Endodermal cell (in vitro differentiated cells): ENCODE results near the gene CPSF6. TPM values are rescaled to one million over a fixed set of nuclear protein-coding genes. Genes with fewer than 3 reads are reported as not detected.
A peak's percentile ranks its signal among the peaks of the same experiment; 100 is the strongest.

Experiments used
- DNase-seq: peaks from one replicate; pipeline ENCODE4 v3.0.0-alpha.2; 2017
- H3K27ac ChIP-seq: 2 replicates; pipeline ENCODE4 v1.5.1; 2013; ENCODE audit warnings: mild to moderate bottlenecking, low read depth, low read length, moderate library complexity
- H3K27me3 ChIP-seq: 2 replicates; pipeline ENCODE4 v1.6.1; 2013; ENCODE audit warnings: mild to moderate bottlenecking, low read length, moderate library complexity; ENCODE audit not compliant: insufficient read depth, control insufficient read depth, poor library complexity, severe bottlenecking
- H3K36me3 ChIP-seq: 2 replicates; pipeline ENCODE4 v1.7.0; 2013; ENCODE audit warnings: mild to moderate bottlenecking, low read length, moderate library complexity; ENCODE audit not compliant: control insufficient read depth, insufficient read depth
- H3K4me1 ChIP-seq: one replicate; pipeline ENCODE4 v1.7.0; 2013; ENCODE audit warnings: low read length; ENCODE audit not compliant: control insufficient read depth, insufficient read depth
- H3K4me3 ChIP-seq: 2 replicates; pipeline ENCODE4 v1.5.1; 2013; ENCODE audit warnings: mild to moderate bottlenecking, low read length, moderate library complexity
- H3K9ac ChIP-seq: 2 replicates; pipeline ENCODE4 v1.6.1; 2013; ENCODE audit warnings: mild to moderate bottlenecking, low read length, moderate library complexity; ENCODE audit not compliant: poor library complexity, severe bottlenecking; ENCODE audit errors: extremely low read depth
- H3K9me3 ChIP-seq: 2 replicates; pipeline ENCODE4 v1.6.1; 2013; ENCODE audit warnings: mild to moderate bottlenecking, low read length, moderate library complexity; ENCODE audit not compliant: control insufficient read depth
- H3K27ac Mint-ChIP-seq: 2 replicates; pipeline ENCODE4 v1.8.0; 2020; ENCODE audit warnings: mixed read lengths
- H3K27me3 Mint-ChIP-seq: 2 replicates; pipeline ENCODE4 v1.8.0; 2021; ENCODE audit warnings: mild to moderate bottlenecking, mixed read lengths; ENCODE audit not compliant: insufficient read depth
- H3K36me3 Mint-ChIP-seq: 2 replicates; pipeline ENCODE4 v1.8.0; 2020; ENCODE audit warnings: low read depth, mixed read lengths
- H3K4me1 Mint-ChIP-seq: 2 replicates; pipeline ENCODE4 v1.8.0; 2020; ENCODE audit warnings: mixed read lengths
- H3K4me3 Mint-ChIP-seq: 2 replicates; pipeline ENCODE4 v1.8.0; 2020; ENCODE audit warnings: mild to moderate bottlenecking, moderate library complexity, mixed read lengths
- H3K9me3 Mint-ChIP-seq: 2 replicates; pipeline ENCODE4 v1.8.0; 2020; ENCODE audit warnings: mild to moderate bottlenecking, mixed read lengths
- WGBS, 2 experiments: methylation state at CpG; one replicate each; pipeline versions ENCODE4 v1.1.5 to v1.1.7; 2013; ENCODE audit warnings: missing lambda C conversion rate in 2 of 2, mixed read lengths in 1 of 2; ENCODE audit not compliant: insufficient coverage in 1 of 2, insufficient read length in 1 of 2; 5-methylcytosine and 5-hydroxymethylcytosine counted together
- total RNA-seq, 2 donors: library from RNA; stranded (reverse); fragmentation: NEBNext Ultra II Directional in 1 of 2; extraction: Animal tissue kit (Norgen Biotek cat#: 25700) in 1 of 2; gene quantifications; 2 replicates in 1 of 2; 3 replicates in 1 of 2; pipeline ENCODE4 v1.2.1, GENCODE V29; 2021
- TF ChIP-seq, protein P1 (sequence below): fragments of 200-600 bp; sonication (generic); conservative IDR thresholded peaks from 2 replicates; pipeline ENCODE4 v1.5.0; 2021; ENCODE audit warnings: antibody characterized with exemption, mild to moderate bottlenecking

Gene CPSF6
- total RNA-seq, 2 donors from 2014 or later, result 115 to 139 TPM

DNA sequence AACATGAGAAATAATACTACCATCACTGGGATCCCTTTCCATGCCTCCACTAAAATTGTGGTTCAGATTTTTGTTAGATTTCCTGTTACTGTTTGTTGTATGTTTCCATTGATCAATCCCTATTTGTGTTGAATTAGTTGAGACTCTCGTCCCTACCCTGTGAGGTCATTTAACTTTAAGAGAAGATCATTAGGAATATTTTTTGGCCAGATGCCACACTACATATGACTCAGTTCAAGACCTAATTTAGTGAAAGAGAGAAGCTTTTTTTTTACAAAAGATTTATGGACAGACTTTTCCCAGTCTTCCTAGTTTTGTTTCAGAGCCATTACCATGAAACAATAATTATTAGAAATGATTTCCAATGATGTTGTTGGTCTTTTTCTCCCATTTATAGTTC is 35.5 kb downstream of the CPSF6 start:
- H3K27ac ChIP-seq, result no peak overlapping the region
- H3K9me3 Mint-ChIP-seq, result no peaks in the 10 kb centered on the region
- H3K27me3 Mint-ChIP-seq, result no peaks in the 10 kb centered on the region
- TF ChIP-seq, protein P1, sequence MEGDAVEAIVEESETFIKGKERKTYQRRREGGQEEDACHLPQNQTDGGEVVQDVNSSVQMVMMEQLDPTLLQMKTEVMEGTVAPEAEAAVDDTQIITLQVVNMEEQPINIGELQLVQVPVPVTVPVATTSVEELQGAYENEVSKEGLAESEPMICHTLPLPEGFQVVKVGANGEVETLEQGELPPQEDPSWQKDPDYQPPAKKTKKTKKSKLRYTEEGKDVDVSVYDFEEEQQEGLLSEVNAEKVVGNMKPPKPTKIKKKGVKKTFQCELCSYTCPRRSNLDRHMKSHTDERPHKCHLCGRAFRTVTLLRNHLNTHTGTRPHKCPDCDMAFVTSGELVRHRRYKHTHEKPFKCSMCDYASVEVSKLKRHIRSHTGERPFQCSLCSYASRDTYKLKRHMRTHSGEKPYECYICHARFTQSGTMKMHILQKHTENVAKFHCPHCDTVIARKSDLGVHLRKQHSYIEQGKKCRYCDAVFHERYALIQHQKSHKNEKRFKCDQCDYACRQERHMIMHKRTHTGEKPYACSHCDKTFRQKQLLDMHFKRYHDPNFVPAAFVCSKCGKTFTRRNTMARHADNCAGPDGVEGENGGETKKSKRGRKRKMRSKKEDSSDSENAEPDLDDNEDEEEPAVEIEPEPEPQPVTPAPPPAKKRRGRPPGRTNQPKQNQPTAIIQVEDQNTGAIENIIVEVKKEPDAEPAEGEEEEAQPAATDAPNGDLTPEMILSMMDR, result no peak
- H3K4me1 Mint-ChIP-seq, result peaks cover 61% of the 10 kb centered on the region
- H3K9ac ChIP-seq, result no peak overlapping the region
- 100% methylated on average over 1 of the region's 1 CpG; no CpG with 5 or more reads in 1 of the 2 experiments for WGBS, 2 experiments
- H3K27ac Mint-ChIP-seq, result peak overlapping the region; percentile 11
- no peak overlapping the region for H3K4me3 ChIP-seq
- H3K4me3 Mint-ChIP-seq, result no peak overlapping the region
- peaks cover 3% of the 10 kb centered on the region for H3K4me1 ChIP-seq
- peaks cover 11% of the 10 kb centered on the region for H3K36me3 Mint-ChIP-seq
- no peaks in the 10 kb centered on the region for H3K27me3 ChIP-seq
- H3K9me3 ChIP-seq, result no peaks in the 10 kb centered on the region
- no peak for DNase-seq
- peaks cover 46% of the 10 kb centered on the region for H3K36me3 ChIP-seq

DNA sequence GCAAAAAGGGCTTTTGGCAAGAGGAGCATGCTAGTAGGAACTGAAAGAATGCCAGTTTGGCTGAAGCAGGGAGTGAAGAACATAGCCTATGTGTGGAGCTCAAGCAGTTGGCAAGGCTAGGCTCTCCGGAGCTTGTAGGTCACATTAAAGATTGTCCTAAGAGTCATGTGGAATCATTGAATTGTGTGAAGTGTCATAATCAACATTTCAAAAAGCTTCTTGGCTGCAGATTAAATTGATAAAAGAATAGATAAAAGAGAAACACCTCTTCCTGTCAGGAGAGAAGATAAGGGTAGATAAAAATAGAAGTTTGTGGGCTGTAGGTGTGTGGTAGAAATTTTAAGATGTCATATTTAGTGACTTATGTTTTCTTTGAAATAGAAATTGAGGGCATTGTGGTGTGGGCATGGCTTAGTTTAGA is 36.1 kb downstream of the CPSF6 start:
- no peak overlapping the region for H3K9ac ChIP-seq
- H3K36me3 Mint-ChIP-seq, result peaks cover 10% of the 10 kb centered on the region
- no peaks in the 10 kb centered on the region for H3K9me3 Mint-ChIP-seq
- no peaks in the 10 kb centered on the region for H3K27me3 ChIP-seq
- no peaks in the 10 kb centered on the region for H3K9me3 ChIP-seq
- no peak overlapping the region for H3K4me3 ChIP-seq
- peaks cover 55% of the 10 kb centered on the region for H3K4me1 Mint-ChIP-seq
- H3K27ac ChIP-seq, result no peak overlapping the region
- no peak for DNase-seq
- H3K4me1 ChIP-seq, result peaks cover 3% of the 10 kb centered on the region
- WGBS, 2 experiments, result 85 to 100% methylated on average over 1 of the region's 1 CpG
- no peak overlapping the region for H3K4me3 Mint-ChIP-seq
- peaks cover 41% of the 10 kb centered on the region for H3K36me3 ChIP-seq
- H3K27me3 Mint-ChIP-seq, result no peaks in the 10 kb centered on the region
- no peak overlapping the region for H3K27ac Mint-ChIP-seq
- TF ChIP-seq, protein P1, result no peak

DNA sequence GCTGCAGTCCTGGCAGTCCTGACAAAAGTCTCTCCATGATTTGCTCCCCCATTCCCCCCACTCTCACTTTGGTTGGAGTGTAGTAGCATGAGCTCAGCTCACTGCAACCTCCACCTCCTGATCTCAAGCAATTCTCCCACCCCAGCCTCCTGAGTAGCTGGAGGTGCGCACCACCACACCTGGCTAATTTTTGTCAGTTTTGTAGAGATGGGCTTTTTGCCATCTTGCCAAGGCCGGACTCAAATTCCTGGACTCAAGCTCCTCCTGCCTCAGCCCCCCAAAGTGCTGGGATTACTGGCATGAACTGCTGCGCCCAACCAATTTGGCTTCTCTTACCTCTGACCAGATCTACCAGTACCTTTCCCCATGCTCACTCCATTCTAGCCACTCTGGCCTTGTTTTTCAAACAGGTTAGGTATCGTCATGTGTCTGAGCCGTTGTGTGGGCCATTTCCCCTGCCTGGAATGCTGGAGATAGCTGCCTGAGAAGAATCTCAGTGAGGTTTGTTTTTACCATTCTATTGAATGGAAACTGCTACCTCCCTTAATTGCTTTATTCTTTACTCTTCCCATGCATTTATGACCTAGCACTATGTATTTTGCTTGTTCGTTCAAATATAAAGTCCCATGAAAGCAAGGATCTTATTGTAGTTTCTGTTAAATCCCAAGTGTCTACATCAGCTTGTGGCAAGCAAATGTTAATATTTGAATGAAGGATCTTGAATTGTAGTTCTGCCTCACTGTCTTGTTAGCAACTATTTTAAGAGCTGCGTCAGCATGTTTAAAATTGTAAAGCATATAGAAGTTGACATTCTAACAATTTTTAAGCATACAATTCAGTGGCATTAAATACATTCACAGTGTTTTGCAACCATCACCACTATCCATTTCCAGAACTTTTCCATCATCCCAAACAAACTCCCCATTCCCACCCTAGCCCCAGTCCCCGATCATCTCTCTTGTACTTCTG is 39.7 kb downstream of the CPSF6 start:
- H3K4me1 Mint-ChIP-seq, result peaks cover 25% of the 10 kb centered on the region
- no peak overlapping the region for H3K9ac ChIP-seq
- no peak overlapping the region for H3K27ac ChIP-seq
- H3K27ac Mint-ChIP-seq, result no peak overlapping the region
- H3K4me3 ChIP-seq, result no peak overlapping the region
- H3K36me3 Mint-ChIP-seq, result no peaks in the 10 kb centered on the region
- H3K27me3 ChIP-seq, result no peaks in the 10 kb centered on the region
- DNase-seq, result peak; percentile 55
- WGBS, 2 experiments, result 79 to 96% methylated on average over 4 to 8 of the region's 8 CpGs
- no peaks in the 10 kb centered on the region for H3K9me3 Mint-ChIP-seq
- TF ChIP-seq, protein P1, result no peak
- H3K27me3 Mint-ChIP-seq, result peaks cover 7% of the 10 kb centered on the region
- peaks cover 3% of the 10 kb centered on the region for H3K4me1 ChIP-seq
- no peak overlapping the region for H3K4me3 Mint-ChIP-seq
- peaks cover 6% of the 10 kb centered on the region for H3K36me3 ChIP-seq
- H3K9me3 ChIP-seq, result no peaks in the 10 kb centered on the region
